Lower leg skin (tissue), 3 donors: ENCODE measurements around the gene CD2AP.

Experiments
- CTCF ChIP-seq, 3 donors: fragments of 450-650 bp; IDR thresholded peaks; one replicate each; pipeline ENCODE4 v1.5.1; 2016; ENCODE audit warnings: antibody characterized with exemption in 3 of 3, mild to moderate bottlenecking in 3 of 3, moderate library complexity in 2 of 3
- POLR2A ChIP-seq, 2 donors: fragments of 450-650 bp; IDR thresholded peaks; one replicate each; pipeline ENCODE4 v1.6.1; 2016 to 2017; ENCODE audit warnings: antibody characterized with exemption in 2 of 2, mild to moderate bottlenecking in 1 of 2, moderate library complexity in 1 of 2

DNA sequence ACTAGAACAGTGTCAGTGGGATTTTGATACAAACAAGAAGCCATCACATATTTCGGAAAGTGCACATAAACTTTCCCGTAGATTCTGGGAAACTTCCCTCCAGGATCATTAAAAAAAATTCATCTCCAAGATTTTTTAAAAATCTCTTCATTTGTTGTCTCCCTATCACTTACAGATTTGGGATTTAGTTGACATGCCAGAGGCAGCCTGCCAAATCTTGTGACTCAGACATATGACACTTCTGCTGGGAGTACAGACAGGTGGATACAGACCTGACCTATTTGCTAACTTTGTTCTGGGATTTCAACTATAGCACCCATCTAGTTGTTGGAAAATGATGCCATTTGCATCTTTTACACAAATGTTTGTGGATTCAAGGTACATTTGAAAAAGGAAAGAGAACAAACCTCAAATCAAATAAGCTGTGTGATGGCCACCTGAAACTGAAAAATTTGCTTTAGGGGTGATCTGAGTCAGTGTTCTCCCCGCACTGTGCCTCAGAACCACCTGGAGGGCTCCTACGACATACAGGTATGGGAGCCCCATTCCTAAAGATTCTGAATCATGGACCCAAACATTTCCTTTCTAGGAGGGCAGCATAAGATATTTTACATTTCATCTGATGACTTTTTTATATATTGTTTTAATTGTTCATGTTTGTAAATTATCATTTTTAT lies 21.9 kb upstream of the CD2AP start:
- no peak for TF ChIP-seq CTCF (IDR thresholded peaks at IDR 0.05)
- TF ChIP-seq POLR2A (IDR thresholded peaks at IDR 0.05): no peak
